ENCODE measurements around the gene GTF3A.

GTF3A gene

DNA sequence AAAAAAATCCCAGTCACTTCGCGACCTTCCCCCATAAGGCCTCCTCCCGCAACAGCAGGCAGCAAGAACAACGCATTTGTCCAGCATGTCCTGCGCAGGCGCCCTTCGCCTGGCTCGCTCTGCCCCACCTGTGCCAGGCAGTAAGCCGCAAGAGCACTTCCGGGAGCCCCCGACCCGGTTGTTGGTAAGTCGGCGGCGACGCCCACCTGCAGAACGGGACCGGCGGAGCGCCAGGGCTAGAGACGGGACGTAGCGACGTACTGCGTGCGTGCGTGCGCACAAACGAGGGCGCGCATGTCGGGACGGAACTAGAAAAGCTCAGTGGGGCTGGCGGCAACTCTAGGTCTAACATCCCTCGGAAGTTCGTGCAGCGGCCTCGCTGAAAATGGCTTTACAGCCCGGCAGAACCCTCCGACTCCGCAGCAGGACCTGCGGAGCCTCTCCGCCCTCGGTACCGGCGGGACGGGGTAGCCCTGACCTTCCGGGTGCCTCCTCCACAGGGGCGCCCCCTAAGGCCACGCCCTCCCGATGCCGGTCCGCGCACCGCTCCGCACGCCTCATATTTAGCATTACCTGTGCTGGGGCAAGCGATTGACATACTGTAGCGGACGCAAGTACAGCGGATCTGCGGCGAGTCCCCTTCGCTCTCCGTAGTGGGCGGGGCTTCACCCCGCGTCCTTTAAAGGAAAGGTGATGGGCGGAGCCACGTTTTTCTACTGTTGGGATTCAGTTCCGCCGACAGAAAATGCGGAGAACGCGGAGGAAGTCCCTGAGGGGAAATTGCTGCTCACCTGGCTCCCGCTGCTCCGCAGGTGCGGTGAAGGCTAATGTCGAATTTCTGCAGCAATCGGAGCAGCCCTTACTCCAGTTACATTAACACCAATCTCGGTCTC lies 25.8 kb downstream of the GTF3A start, which contains the start of gene MTIF3:
TSS of gene MTIF3 (minus strand) at position 629 of the 893 bp plus-strand sequence. CDS start 10,116 bp downstream, outside the sequence.
- DNase-seq: peak; percentile 95 to 96

DNA sequence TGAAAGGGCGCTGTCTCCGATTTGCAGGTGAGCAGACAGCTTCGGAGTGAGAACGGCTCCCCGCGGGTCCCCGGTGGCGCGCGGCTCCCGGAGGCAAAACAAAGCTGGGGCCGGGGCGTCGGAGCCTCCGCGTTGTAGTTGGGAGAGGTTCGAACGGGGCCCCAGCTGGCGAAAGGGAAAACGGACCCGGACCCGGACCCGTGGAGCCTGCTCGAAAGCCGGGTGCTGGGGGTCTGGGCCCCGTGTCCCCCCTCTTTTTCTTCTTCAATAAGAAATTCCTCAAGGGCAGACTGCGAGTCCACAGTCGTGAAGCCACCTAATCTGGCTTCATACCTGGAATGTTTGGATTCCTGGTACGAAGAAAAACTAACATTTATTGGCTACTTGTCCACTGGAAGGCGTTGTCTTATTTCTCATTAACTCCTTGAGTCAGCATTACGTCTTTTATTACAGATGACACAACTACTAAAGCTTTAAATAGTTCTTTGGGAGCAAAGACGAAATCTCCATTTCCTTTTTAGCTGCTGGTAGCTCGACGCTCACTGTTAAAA lies 26.6 kb downstream of the GTF3A start:
- peak; percentile 41 to 52 for DNase-seq

DNA sequence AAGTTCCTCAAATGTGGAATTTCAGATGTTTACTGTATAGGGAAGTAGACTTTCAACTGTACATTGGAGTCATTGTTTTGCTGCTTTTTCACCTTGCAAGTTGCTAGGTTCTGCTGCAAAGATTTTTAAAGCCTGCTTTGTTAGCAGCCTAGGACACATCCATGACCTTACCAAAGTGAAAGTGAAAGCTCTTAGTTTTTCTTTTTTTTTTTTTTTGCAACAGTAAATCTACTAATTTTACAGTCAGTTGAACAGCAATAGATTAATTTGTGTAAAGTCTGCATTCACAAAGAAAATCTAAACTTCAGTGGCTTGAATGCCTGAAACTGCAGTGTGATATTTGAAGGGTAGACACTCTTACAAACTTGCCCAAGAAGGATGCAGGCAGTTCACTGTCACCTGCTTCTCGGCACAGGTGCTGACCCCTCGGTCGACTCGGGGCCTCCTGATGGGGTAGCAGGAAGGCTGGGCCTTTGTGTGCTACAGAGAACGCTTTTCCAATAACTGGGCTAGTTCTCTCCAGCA lies 31.0 kb downstream of the GTF3A start:
- no peak for DNase-seq

DNA sequence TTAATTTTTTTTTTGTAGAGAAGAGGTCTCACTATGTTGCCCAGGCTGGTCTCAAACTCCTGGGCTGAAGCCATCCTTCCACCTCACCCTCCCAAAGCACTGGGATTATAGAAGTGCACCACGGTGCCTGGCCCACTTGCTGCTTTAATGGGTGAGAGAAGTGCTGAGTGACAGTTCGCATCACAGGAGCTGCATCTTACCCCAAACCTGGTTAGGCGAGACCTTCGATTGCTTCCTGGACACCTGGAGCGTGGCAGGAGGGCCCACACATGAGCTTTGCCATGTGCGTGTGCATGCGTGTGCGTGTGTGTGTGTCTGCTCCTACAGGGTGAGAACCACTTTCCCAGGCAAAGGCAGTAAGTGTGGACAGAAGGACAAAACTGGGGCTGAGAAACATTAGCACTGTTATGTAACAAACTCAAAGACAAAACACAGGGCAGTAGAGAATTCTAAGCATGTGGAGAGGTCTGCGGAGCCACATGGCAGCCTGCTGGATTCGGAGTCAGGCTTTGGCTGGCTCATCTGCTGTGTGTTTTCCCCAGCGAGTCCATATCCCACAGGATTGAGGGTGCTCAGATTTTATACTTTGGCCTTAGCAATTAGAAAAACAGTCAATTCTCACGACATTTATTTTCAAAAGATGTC lies 37.6 kb downstream of the GTF3A start:
- no peak for DNase-seq

GRCh38 chr13:27463500-27463899 lies 39.1 kb downstream of the GTF3A start:
- DNase-seq: no peak

DNA sequence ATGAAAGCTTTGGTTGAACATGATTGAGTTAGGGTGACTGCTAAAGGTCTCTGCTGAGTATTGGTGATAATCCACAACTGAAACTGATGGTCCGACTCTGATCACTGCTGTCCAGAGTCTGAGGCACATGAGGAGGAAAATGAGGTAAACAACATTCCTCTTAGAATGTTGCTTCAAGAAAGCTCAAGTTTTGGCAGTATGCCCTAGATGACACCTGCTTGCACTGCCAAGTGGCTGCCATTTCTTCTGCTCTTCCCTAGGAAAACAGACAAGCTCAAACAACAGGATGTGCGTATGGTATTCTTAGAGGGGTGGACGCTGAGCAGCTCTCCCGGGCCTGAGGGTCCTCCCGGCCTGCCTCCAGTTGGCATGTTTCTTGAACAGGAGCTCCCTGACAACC lies 41.2 kb downstream of the GTF3A start:
- DNase-seq: no peak

DNA sequence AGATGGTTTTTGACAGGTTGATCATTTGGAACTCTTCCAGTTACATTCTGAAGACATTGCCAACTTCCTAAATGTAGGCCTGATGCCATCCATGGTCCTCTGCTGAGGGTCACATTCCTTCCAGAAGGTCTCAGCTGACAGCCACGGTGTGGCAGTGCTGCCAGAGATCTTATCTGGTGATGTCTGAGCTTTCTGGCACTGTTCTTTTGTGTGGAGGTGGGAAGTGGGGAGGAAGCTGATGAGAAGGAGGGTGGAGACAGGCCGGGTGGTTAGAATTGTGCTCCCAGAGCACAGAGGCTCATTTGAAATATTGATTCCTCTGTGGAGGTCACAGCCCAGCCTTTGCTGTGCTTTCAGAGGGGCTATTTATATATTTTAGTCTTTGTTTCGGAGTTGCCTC lies 42.1 kb downstream of the GTF3A start:
- DNase-seq: no peak

GRCh38 chr13:27470075-27470820 lies 45.8 kb downstream of the GTF3A start:
- DNase-seq: no peak

DNA sequence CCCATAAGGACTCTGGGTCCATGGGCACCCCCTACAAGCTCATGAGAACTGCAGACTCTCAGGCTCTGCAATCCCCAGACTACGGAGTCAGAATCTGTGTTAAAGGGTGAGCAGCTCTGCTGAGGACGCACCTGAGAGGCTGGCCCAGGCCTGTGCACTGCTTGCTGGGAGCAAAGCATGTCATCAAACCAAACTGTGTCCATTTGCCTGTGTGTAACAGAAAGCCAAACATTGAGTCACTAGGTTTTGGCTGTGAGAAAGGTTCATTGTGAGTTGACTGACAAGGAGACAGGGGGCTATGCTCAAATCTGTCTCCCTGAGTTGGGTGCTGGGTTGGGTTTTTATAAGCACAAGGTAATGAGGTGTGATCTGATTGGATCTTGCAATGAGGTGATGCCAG lies 48.0 kb downstream of the GTF3A start:
- no peak for DNase-seq

GRCh38 chr13:27472941-27473340 lies 48.5 kb downstream of the GTF3A start:
- DNase-seq: no peak

- DNase-seq: no peak
These were observed 50.4 kb downstream of the GTF3A start for GRCh38 chr13:27474751-27475268.

- DNase-seq: peak in 1 of 2 donors; percentile 20
These were observed 52.7 kb downstream of the GTF3A start for GRCh38 chr13:27476943-27477703.

DNA sequence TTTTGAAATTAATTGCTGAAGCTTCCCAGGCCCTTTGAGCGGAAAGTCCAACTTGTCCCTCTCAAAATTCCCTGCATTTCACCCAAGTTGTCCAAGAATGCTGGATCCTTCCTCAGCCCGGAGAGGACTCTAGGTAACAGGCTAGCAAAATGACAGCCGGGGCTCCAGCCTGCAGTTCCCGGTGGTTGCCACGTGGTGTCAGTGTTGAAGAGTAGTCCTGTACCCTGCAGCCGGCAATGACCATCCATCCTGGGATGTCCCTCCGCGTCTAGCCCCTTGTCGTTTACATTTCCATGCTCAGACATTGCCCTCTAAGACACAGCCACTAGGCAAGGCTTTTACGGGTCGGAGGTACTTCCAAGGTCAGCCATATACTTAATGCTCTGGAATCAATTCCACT lies 57.3 kb downstream of the GTF3A start:
- peak; percentile 29 to 56 for DNase-seq

- no peak for DNase-seq
These were observed 58.6 kb downstream of the GTF3A start for GRCh38 chr13:27482983-27483382.

GRCh38 chr13:27483421-27483820 lies 59.0 kb downstream of the GTF3A start:
- no peak for DNase-seq
